Measurements from ENCODE around the gene DNAH5. TPM values are rescaled to one million over a fixed set of nuclear protein-coding genes. Genes with fewer than 3 reads are reported as not detected.

Gene DNAH5
- total RNA-seq, 5 donors from 2014 or later (not counting 1 experiment from before 2014, with no cell fraction given): 0.03 TPM; not detected in 4

DNA sequence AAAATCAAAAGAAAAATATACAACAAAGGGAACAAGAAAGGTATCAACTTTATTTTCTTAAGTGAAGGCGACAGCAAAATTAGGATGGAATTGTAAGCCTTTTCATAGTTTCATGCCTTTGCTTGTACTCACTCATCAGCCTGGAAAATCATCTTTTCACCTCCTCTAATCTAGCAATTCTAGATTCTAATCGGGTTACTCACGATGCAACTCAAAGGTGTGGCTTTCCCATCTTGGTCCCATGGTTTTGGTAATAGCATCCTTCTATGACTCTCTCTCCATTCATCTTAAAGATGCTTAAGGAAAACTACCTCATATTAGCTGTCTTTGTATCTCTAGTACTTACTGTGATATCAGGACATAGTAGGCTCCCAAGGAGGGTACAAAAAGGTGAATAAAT is 30.5 kb downstream of the DNAH5 start:
- ATAC-seq (replicated peaks in 1 of 4): no peak
- Histone ChIP-seq H3K4me3 (ENCODE audit: control insufficient read depth in 1 of 2, extremely low read depth in 1 of 2, low read length in 1 of 2) (no peak overlapping the region), H3K27me3 (replicated peaks in 1 of 2; ENCODE audit: control insufficient read depth in 2 of 2, extremely low read depth in 1 of 2, insufficient read depth in 2 of 2, low read length in 1 of 2) (no peaks in the 10 kb centered on the region), H3K4me1 (ENCODE audit: control insufficient read depth in 1 of 2, extremely low read depth in 1 of 2, insufficient read depth in 2 of 2, low read length in 2 of 2) (no peaks in the 10 kb centered on the region), H3K27ac (ENCODE audit: low read length) (no peak overlapping the region), H3K36me3 (ENCODE audit: control insufficient read depth in 2 of 2, extremely low read depth in 1 of 2, insufficient read depth in 1 of 2, low read length in 1 of 2) (no peaks in the 10 kb centered on the region), H3K9me3 (no peaks in the 10 kb centered on the region)
- Mint-ChIP-seq H3K4me1 (no peaks in the 10 kb centered on the region), H3K9me3 (peaks cover 0 to 3% (median 3%) of the 10 kb centered on the region in 3 donors), H3K27ac (no peak overlapping the region), H3K36me3 (no peaks in the 10 kb centered on the region), H3K27me3 (no peaks in the 10 kb centered on the region), H3K4me3 (no peak overlapping the region)
- ChIA-PET POLR2A (no interaction called here), CTCF (no interaction called here)
- DNase-seq: no peak
- WGBS (ENCODE audit: insufficient coverage): no CpG with 5 or more reads among the region's 3 CpGs

DNA sequence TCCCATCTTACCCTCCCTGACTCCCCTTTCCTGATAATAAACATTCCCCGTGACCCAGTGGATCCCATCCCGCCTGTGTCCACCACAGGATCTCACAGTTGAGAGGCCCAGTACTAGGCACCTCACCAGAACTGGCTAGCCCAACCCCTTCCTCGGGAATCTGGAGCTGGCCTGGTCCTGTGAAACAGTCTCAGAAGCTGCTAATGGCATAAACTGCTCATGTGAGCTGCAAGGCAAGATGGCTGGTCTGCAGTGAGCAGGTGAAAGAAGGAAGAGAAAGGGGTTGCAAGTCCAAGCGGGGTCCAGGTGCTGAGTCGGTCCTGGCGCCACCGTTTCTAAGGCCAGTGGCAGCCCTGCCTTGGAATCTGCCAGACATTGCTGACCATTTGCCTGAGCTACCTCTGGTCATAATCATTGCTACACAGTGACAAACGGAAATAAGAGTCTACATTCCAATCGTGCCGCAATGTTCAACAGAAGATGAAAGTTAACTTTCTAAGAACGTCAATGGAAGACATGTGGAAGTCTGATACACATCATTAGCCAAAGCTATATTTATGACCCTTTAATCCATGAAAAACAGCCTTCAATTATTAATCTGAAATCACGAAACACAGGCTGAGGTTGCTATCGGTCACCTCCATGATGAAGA is 33.7 kb downstream of the DNAH5 start:
- no peak for DNase-seq
- ChIA-PET CTCF (no interaction called here), POLR2A (no interaction called here)
- H3K36me3 Mint-ChIP-seq: no peaks in the 10 kb centered on the region
- Histone ChIP-seq H3K36me3 (ENCODE audit: control insufficient read depth in 2 of 2, extremely low read depth in 1 of 2, insufficient read depth in 1 of 2, low read length in 1 of 2) (no peaks in the 10 kb centered on the region), H3K27me3 (replicated peaks in 1 of 2; ENCODE audit: control insufficient read depth in 2 of 2, extremely low read depth in 1 of 2, insufficient read depth in 2 of 2, low read length in 1 of 2) (no peaks in the 10 kb centered on the region), H3K9me3 (no peaks in the 10 kb centered on the region), H3K4me1 (ENCODE audit: control insufficient read depth in 1 of 2, extremely low read depth in 1 of 2, insufficient read depth in 2 of 2, low read length in 2 of 2) (no peaks in the 10 kb centered on the region), H3K27ac (ENCODE audit: low read length) (no peak overlapping the region), H3K4me3 (ENCODE audit: control insufficient read depth in 1 of 2, extremely low read depth in 1 of 2, low read length in 1 of 2) (no peak overlapping the region)
- H3K27ac Mint-ChIP-seq: no peak overlapping the region
- H3K27me3 Mint-ChIP-seq: no peaks in the 10 kb centered on the region
- ATAC-seq (replicated peaks in 1 of 4): no peak
- H3K4me3 Mint-ChIP-seq: no peak overlapping the region
- H3K9me3 Mint-ChIP-seq: peaks cover 0 to 6% (median 5%) of the 10 kb centered on the region in 3 donors
- WGBS (ENCODE audit: insufficient coverage): 95% methylated on average over 10 of the region's 13 CpGs
- no peaks in the 10 kb centered on the region for H3K4me1 Mint-ChIP-seq

DNA sequence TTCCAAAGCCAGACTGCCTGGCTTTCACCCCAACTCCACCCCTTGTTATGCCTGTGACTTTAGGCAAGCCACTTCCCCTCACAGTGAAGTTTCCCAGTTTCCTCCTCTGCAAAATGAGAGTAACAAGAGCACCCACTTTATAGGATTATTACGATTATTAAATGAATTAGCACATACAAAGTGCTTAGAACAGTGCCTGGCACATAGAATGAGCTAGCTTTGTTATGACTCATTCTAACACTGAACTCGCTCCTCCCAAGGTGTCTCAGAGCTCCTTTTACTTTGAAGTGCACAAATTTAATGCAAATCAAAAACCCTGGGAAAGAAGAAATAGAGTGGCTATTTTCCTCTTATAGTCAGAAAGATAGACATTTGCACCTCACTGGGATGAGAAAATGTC is 34.3 kb downstream of the DNAH5 start:
- Histone ChIP-seq H3K27ac (ENCODE audit: low read length) (no peak overlapping the region), H3K27me3 (replicated peaks in 1 of 2; ENCODE audit: control insufficient read depth in 2 of 2, extremely low read depth in 1 of 2, insufficient read depth in 2 of 2, low read length in 1 of 2) (no peaks in the 10 kb centered on the region), H3K4me3 (ENCODE audit: control insufficient read depth in 1 of 2, extremely low read depth in 1 of 2, low read length in 1 of 2) (no peak overlapping the region), H3K36me3 (ENCODE audit: control insufficient read depth in 2 of 2, extremely low read depth in 1 of 2, insufficient read depth in 1 of 2, low read length in 1 of 2) (no peaks in the 10 kb centered on the region), H3K9me3 (no peaks in the 10 kb centered on the region), H3K4me1 (ENCODE audit: control insufficient read depth in 1 of 2, extremely low read depth in 1 of 2, insufficient read depth in 2 of 2, low read length in 2 of 2) (no peaks in the 10 kb centered on the region)
- ATAC-seq (replicated peaks in 1 of 4) (no peak), DNase-seq (no peak)
- no peaks in the 10 kb centered on the region for H3K27me3 Mint-ChIP-seq
- peaks cover 0 to 7% (median 6%) of the 10 kb centered on the region in 3 donors for H3K9me3 Mint-ChIP-seq
- no peak overlapping the region for H3K4me3 Mint-ChIP-seq
- ChIA-PET POLR2A (no interaction called here), CTCF (no interaction called here)
- H3K27ac Mint-ChIP-seq: no peak overlapping the region
- no peaks in the 10 kb centered on the region for H3K36me3 Mint-ChIP-seq
- no CpG with 5 or more reads among the region's 2 CpGs for WGBS (ENCODE audit: insufficient coverage)
- no peaks in the 10 kb centered on the region for H3K4me1 Mint-ChIP-seq

DNA sequence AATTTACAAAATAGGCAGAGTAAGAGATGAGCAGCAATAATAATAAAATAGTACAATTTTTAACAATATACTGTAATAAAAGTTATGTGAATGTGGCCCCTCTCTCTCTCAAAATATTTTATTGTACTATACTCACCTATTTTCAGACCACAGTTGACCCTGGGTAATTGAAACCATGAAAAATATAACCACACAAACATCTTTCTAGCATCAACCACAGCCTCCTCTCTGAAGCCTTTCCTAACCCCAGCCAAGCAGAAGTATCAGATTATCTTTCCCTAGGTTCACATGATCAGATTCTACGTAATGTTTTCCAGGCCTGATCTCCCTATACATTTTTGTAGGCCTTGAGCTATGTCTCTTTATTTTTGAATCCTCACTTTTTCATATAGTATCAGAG is 35.2 kb downstream of the DNAH5 start:
- H3K4me3 Mint-ChIP-seq: no peak overlapping the region
- WGBS (ENCODE audit: insufficient coverage): no CpG with 5 or more reads among the region's 1 CpG
- Histone ChIP-seq H3K27me3 (replicated peaks in 1 of 2; ENCODE audit: control insufficient read depth in 2 of 2, extremely low read depth in 1 of 2, insufficient read depth in 2 of 2, low read length in 1 of 2) (no peaks in the 10 kb centered on the region), H3K27ac (ENCODE audit: low read length) (no peak overlapping the region), H3K9me3 (no peaks in the 10 kb centered on the region), H3K4me3 (ENCODE audit: control insufficient read depth in 1 of 2, extremely low read depth in 1 of 2, low read length in 1 of 2) (no peak overlapping the region), H3K4me1 (ENCODE audit: control insufficient read depth in 1 of 2, extremely low read depth in 1 of 2, insufficient read depth in 2 of 2, low read length in 2 of 2) (no peaks in the 10 kb centered on the region), H3K36me3 (ENCODE audit: control insufficient read depth in 2 of 2, extremely low read depth in 1 of 2, insufficient read depth in 1 of 2, low read length in 1 of 2) (no peaks in the 10 kb centered on the region)
- H3K27me3 Mint-ChIP-seq: no peaks in the 10 kb centered on the region
- ChIA-PET CTCF (no interaction called here), POLR2A (no interaction called here)
- H3K36me3 Mint-ChIP-seq: no peaks in the 10 kb centered on the region
- H3K4me1 Mint-ChIP-seq: no peaks in the 10 kb centered on the region
- H3K27ac Mint-ChIP-seq: no peak overlapping the region
- ATAC-seq (replicated peaks in 1 of 4): no peak
- peaks cover 0 to 7% (median 6%) of the 10 kb centered on the region in 3 donors for H3K9me3 Mint-ChIP-seq
- no peak for DNase-seq

DNA sequence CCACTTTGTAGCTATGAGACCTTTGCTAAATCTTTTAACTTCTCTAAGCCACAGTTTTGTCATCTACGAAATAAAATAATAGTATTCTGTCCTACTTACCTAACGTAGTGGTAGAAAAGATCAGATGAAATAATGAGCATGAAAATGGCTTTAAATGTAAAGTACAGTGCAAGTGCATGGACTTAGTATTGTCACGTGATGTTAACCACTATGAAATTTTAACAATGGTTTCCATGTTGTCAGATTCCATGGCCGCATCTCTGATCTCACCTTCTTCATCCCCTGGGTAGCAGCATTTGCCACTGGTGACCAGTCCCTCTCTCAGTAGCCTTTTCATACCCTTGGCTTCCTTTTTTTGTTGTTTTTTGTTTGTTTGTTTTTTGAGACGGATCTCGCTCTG is 45.9 kb downstream of the DNAH5 start:
- CTCF ChIA-PET: no interaction called here
- ATAC-seq (replicated peaks in 1 of 4) (no peak), DNase-seq (no peak)
- no peaks in the 10 kb centered on the region for H3K36me3 ChIP-seq (ENCODE audit: control insufficient read depth in 2 of 2, extremely low read depth in 1 of 2, insufficient read depth in 1 of 2, low read length in 1 of 2)
- H3K9me3 ChIP-seq: no peaks in the 10 kb centered on the region
- no peak overlapping the region for H3K27ac ChIP-seq (ENCODE audit: low read length)
- POLR2A ChIA-PET: no interaction called here
- H3K4me3 ChIP-seq (ENCODE audit: control insufficient read depth in 1 of 2, extremely low read depth in 1 of 2, low read length in 1 of 2): no peak overlapping the region
- Mint-ChIP-seq H3K27ac (no peak overlapping the region), H3K4me3 (no peak overlapping the region), H3K4me1 (no peaks in the 10 kb centered on the region), H3K9me3 (peaks cover 5 to 27% (median 15%) of the 10 kb centered on the region in 3 donors), H3K36me3 (no peaks in the 10 kb centered on the region), H3K27me3 (peaks cover 1 to 3% of the 10 kb centered on the region in 2 donors)
- 83% methylated on average over 2 of the region's 6 CpGs for WGBS (ENCODE audit: insufficient coverage)
- no peaks in the 10 kb centered on the region for H3K4me1 ChIP-seq (ENCODE audit: control insufficient read depth in 1 of 2, extremely low read depth in 1 of 2, insufficient read depth in 2 of 2, low read length in 2 of 2)
- H3K27me3 ChIP-seq (replicated peaks in 1 of 2; ENCODE audit: control insufficient read depth in 2 of 2, extremely low read depth in 1 of 2, insufficient read depth in 2 of 2, low read length in 1 of 2): no peaks in the 10 kb centered on the region

DNA sequence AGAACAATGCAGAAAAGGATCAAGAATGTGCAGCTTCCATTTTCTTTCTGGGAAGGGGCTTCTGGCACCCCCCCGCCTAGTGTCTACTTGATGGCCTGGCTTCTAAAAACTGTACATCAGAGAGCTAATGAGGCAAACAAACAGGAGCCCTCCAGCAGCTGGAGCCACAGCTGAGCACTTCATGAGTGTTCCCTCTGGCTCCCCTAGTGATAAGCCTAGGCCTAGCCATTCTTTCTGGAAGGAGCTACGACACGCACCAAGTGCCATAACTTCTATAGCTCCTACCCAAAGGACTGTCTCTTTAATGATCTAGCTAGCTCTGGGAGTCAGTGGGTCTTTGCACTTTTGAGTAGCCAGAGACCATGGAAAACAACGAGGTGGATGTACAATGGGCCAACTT is 66.1 kb downstream of the DNAH5 start:
- Mint-ChIP-seq H3K27ac (no peak overlapping the region), H3K36me3 (no peaks in the 10 kb centered on the region), H3K4me1 (no peaks in the 10 kb centered on the region), H3K4me3 (no peak overlapping the region), H3K9me3 (peaks cover 18 to 38% (median 18%) of the 10 kb centered on the region in 3 donors), H3K27me3 (no peaks in the 10 kb centered on the region)
- Histone ChIP-seq H3K9me3 (peaks cover 2% of the 10 kb centered on the region), H3K4me3 (ENCODE audit: control insufficient read depth in 1 of 2, extremely low read depth in 1 of 2, low read length in 1 of 2) (no peak overlapping the region), H3K36me3 (ENCODE audit: control insufficient read depth in 2 of 2, extremely low read depth in 1 of 2, insufficient read depth in 1 of 2, low read length in 1 of 2) (no peaks in the 10 kb centered on the region), H3K27me3 (replicated peaks in 1 of 2; ENCODE audit: control insufficient read depth in 2 of 2, extremely low read depth in 1 of 2, insufficient read depth in 2 of 2, low read length in 1 of 2) (no peaks in the 10 kb centered on the region), H3K4me1 (ENCODE audit: control insufficient read depth in 1 of 2, extremely low read depth in 1 of 2, insufficient read depth in 2 of 2, low read length in 2 of 2) (no peaks in the 10 kb centered on the region), H3K27ac (ENCODE audit: low read length) (no peak overlapping the region)
- DNase-seq (no peak), ATAC-seq (replicated peaks in 1 of 4) (no peak)
- CTCF ChIA-PET: no interaction called here
- POLR2A ChIA-PET: no interaction called here
- 62% methylated on average over 2 of the region's 4 CpGs for WGBS (ENCODE audit: insufficient coverage)

DNA sequence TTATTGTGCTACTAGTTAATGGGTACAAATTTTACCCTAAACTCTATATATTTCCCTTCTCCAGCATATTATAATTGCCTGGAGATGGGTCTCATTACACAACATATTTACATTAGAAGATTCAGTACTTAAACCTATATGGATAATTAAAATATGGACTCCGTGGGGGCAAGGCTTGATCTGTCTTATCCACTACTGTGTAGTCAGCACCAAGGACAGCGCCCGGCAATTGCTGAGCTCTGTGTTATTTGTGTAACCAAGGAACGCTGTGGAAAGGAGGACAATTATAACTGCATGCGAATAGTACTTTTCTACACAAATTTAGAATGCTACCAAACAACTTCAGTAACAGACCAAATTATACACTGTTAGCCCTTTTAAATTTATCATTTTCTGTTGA is 77.7 kb downstream of the DNAH5 start:
- no peak for ATAC-seq (replicated peaks in 1 of 4)
- H3K4me3 ChIP-seq (ENCODE audit: control insufficient read depth in 1 of 2, extremely low read depth in 1 of 2, low read length in 1 of 2): no peak overlapping the region
- H3K27me3 ChIP-seq (replicated peaks in 1 of 2; ENCODE audit: control insufficient read depth in 2 of 2, extremely low read depth in 1 of 2, insufficient read depth in 2 of 2, low read length in 1 of 2): no peaks in the 10 kb centered on the region
- no peaks in the 10 kb centered on the region for H3K36me3 ChIP-seq (ENCODE audit: control insufficient read depth in 2 of 2, extremely low read depth in 1 of 2, insufficient read depth in 1 of 2, low read length in 1 of 2)
- Mint-ChIP-seq H3K4me1 (no peaks in the 10 kb centered on the region), H3K36me3 (no peaks in the 10 kb centered on the region), H3K9me3 (peaks cover 4 to 21% (median 18%) of the 10 kb centered on the region in 3 donors), H3K4me3 (no peak overlapping the region), H3K27ac (no peak overlapping the region), H3K27me3 (no peaks in the 10 kb centered on the region)
- DNase-seq: no peak
- no peak overlapping the region for H3K27ac ChIP-seq (ENCODE audit: low read length)
- POLR2A ChIA-PET: no interaction called here
- CTCF ChIA-PET: no interaction called here
- H3K9me3 ChIP-seq: no peaks in the 10 kb centered on the region
- H3K4me1 ChIP-seq (ENCODE audit: control insufficient read depth in 1 of 2, extremely low read depth in 1 of 2, insufficient read depth in 2 of 2, low read length in 2 of 2): no peaks in the 10 kb centered on the region
- WGBS (ENCODE audit: insufficient coverage): no CpG with 5 or more reads among the region's 5 CpGs
